Cardiac atrium fibroblast (primary cell): ENCODE results near the gene CPA4. TPM values are rescaled to one million over a fixed set of nuclear protein-coding genes. Genes with fewer than 3 reads are reported as not detected.

Experiments used
- total RNA-seq: library from RNA; depleted of rRNA; stranded (reverse); fragments of >200 nt; gene quantifications from 2 replicates; pipeline ENCODE4 v1.2.3, GENCODE V29; 2015

CPA4 gene
- 56.7 and 90.1 TPM in 2 replicates for total RNA-seq

GRCh38 chr7:130292682-130293257, at the start of gene CPA4:
Gene CPA4, plus strand, starts transcription at chr7:130293161. Its CDS starts 20 bp downstream, at chr7:130293181.

GRCh38 chr7:130266258-130266960, 26.6 kb upstream of the CPA4 start, which contains the start of gene CPA2:
Gene CPA2, plus strand, starts transcription at chr7:130266863. Its CDS starts 19 bp downstream, at chr7:130266882.

GRCh38 chr7:130344271-130344866, 51.4 kb downstream of the CPA4 start, which contains the start of gene CPA5:
Gene CPA5, plus strand, starts transcription at chr7:130344816. Its CDS starts 1,670 bp downstream, at chr7:130346486.

Other genes starting within 250 kb of the CPA4 start
- gene ZC3HC1, start 241.8 kb upstream of the CPA4 start, total RNA-seq: 12.8 and 18.5 TPM in 2 replicates
- gene KLHDC10, start 222.6 kb upstream of the CPA4 start, total RNA-seq: 13.4 and 16.7 TPM in 2 replicates
- 7.6 and 8.5 TPM in 2 replicates for gene TMEM209, start 87.8 kb upstream of the CPA4 start, total RNA-seq
- gene SSMEM1, start 85.3 kb upstream of the CPA4 start, total RNA-seq: not detected in 2 replicates
- not detected in 2 replicates for gene CPA2, start 26.3 kb upstream of the CPA4 start, total RNA-seq
- not detected in 2 replicates for gene CPA5, start 51.7 kb downstream of the CPA4 start, total RNA-seq
- 0.54 TPM in 1 of 2 replicates, not detected in the other for gene CPA1, start 87.3 kb downstream of the CPA4 start, total RNA-seq
- 6.9 and 9.4 TPM in 2 replicates for gene CEP41, start 147.9 kb downstream of the CPA4 start, total RNA-seq
- 289 and 504 TPM in 2 replicates for gene MEST, start 198.9 kb downstream of the CPA4 start, total RNA-seq